Daoy (cell line): Measurements from ENCODE around the gene MANEAL. TPM values are rescaled to one million over a fixed set of nuclear protein-coding genes. Genes with fewer than 3 reads are reported as not detected.

ENCODE experiments used
- DNase-seq: peaks from one replicate; pipeline ENCODE4 v3.0.0-alpha.2; 2015; ENCODE audit warnings: low read depth
- total RNA-seq: library from RNA; depleted of rRNA; stranded (reverse); fragments of >200 nt; shearing (Covaris generic); gene quantifications from 2 replicates; pipeline ENCODE4 v1.2.3, GENCODE V29; 2014; rRNA removed

The MANEAL gene
- total RNA-seq, 1 experiment from 2014 or later = 2.6 TPM

- DNase-seq = no peak
Observed at GRCh38 chr1:37825506-37825905, 31.9 kb downstream of the MANEAL start.

GRCh38 chr1:37828410-37829074 is 34.9 kb downstream of the MANEAL start:
- DNase-seq = no peak

- DNase-seq = no peak
Observed at GRCh38 chr1:37831109-37831508, 37.5 kb downstream of the MANEAL start.

GRCh38 chr1:37831809-37832208 is 38.2 kb downstream of the MANEAL start:
- DNase-seq = no peak

GRCh38 chr1:37836788-37837187 is 43.1 kb downstream of the MANEAL start:
- no peak for DNase-seq

GRCh38 chr1:37839676-37840075 is 46.0 kb downstream of the MANEAL start:
- DNase-seq = no peak

GRCh38 chr1:37840711-37841110 is 47.1 kb downstream of the MANEAL start:
- DNase-seq = no peak

GRCh38 chr1:37841652-37842051 is 48.0 kb downstream of the MANEAL start:
- no peak for DNase-seq

- DNase-seq = no peak
Observed at GRCh38 chr1:37844536-37844935, 50.9 kb downstream of the MANEAL start.

GRCh38 chr1:37845049-37845646 is 51.5 kb downstream of the MANEAL start:
- no peak for DNase-seq

- DNase-seq = no peak
Observed at GRCh38 chr1:37845786-37846185, 52.1 kb downstream of the MANEAL start.

- no peak for DNase-seq
Observed at GRCh38 chr1:37846647-37847339, 53.1 kb downstream of the MANEAL start.

GRCh38 chr1:37849480-37849879 is 55.8 kb downstream of the MANEAL start:
- no peak for DNase-seq

GRCh38 chr1:37850352-37850955 is 56.8 kb downstream of the MANEAL start:
- DNase-seq = no peak

Other genes starting within 250 kb of the MANEAL start
- 24.2 and 28.2 TPM in 2 replicates for gene SNIP1, start 239.6 kb upstream of the MANEAL start, total RNA-seq
- 3.8 and 9.3 TPM in 2 replicates for gene DNALI1, start 236.9 kb upstream of the MANEAL start, total RNA-seq
- gene GNL2, start 197.9 kb upstream of the MANEAL start, total RNA-seq = 140 and 144 TPM in 2 replicates
- gene RSPO1, start 159.0 kb upstream of the MANEAL start, total RNA-seq = not detected in 2 replicates
- gene CDCA8, start 101.3 kb upstream of the MANEAL start, total RNA-seq = 33.6 and 44.3 TPM in 2 replicates
- gene EPHA10, start 28.7 kb upstream of the MANEAL start, total RNA-seq = not detected in 2 replicates
- 54.1 and 60.5 TPM in 2 replicates for gene C1orf122, start 13.9 kb downstream of the MANEAL start, total RNA-seq
- 86.3 and 89.0 TPM in 2 replicates for gene YRDC, start 14.4 kb downstream of the MANEAL start, total RNA-seq
- 1.5 and 2.3 TPM in 2 replicates for gene MTF1, start 65.7 kb downstream of the MANEAL start, total RNA-seq
- gene INPP5B, start 153.2 kb downstream of the MANEAL start, total RNA-seq = 10.5 and 18.8 TPM in 2 replicates
- 261 and 383 TPM in 2 replicates for gene SF3A3, start 196.2 kb downstream of the MANEAL start, total RNA-seq
- gene FHL3, start 211.7 kb downstream of the MANEAL start, total RNA-seq = 25.3 and 33.9 TPM in 2 replicates
- gene UTP11, start 218.9 kb downstream of the MANEAL start, total RNA-seq = 134 and 188 TPM in 2 replicates